Right lobe of liver (tissue), 4 donors: Measurements from ENCODE around the gene CSNK1G3.

ENCODE experiments used
- CTCF ChIP-seq, 4 donors: fragments of 200-600 bp in 3 of 4; fragments of 450-650 bp in 1 of 4; IDR thresholded peaks; one replicate each; pipeline versions ENCODE4 v1.5.1 to v1.8.0; 2016 to 2022; ENCODE audit warnings: antibody characterized with exemption in 4 of 4, mild to moderate bottlenecking in 2 of 4
- POLR2A ChIP-seq: fragments of 450-650 bp; IDR thresholded peaks from one replicate; pipeline ENCODE4 v1.6.1; 2017; ENCODE audit warnings: antibody characterized with exemption, mild to moderate bottlenecking
- donor health status: DM: no; HTN: no; CAD: no.
- donor health status: DM: no; HTN: no; CAD: no.
- donor health status: DM: no; HTN: yes; CAD: no.

DNA sequence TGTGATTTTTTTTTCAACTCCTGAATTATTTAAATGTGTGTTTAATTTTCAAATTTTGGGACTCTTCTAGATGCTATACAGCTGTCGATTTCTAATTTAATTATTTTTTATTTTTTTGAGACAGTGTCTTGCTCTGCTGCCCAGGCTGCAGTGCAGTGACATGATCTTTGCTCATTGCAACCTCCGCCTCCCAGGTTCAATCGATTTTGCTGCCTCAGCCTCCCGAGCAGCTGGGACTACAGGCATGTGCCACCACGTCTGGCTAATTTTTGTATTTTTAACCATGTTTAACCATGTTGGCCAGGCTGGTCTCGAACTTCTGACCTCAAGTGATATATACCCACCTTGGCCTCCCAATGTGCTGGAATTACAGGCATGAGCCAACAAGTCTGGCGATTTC lies 28.6 kb downstream of the CSNK1G3 start:
- TF ChIP-seq POLR2A (no peak), CTCF (IDR thresholded peaks at IDR 0.05) (no peak)
